ENCODE measurements around the gene FBXL17.

- TF ChIP-seq ZNF703 (CRISPR knock-in tag; IDR thresholded peaks at IDR 0.05; ENCODE audit: borderline replicate concordance) (no peak), POLR2AphosphoS5 (IDR thresholded peaks at IDR 0.05; ENCODE audit: low read depth, low read length) (no peak), RXRA (CRISPR knock-in tag; IDR thresholded peaks at IDR 0.05) (no peak), RNF219 (CRISPR knock-in tag; IDR thresholded peaks at IDR 0.05) (no peak), YY1 (IDR thresholded peaks at IDR 0.05; ENCODE audit: insufficient read depth, insufficient replicate concordance, low read depth, low read length) (no peak), SOX5 (CRISPR knock-in tag; IDR thresholded peaks at IDR 0.05; ENCODE audit: borderline replicate concordance) (no peak), SETDB1 (CRISPR knock-in tag; IDR thresholded peaks at IDR 0.05; ENCODE audit: borderline replicate concordance) (no peak)
- TF ChIP-seq, protein P1, sequence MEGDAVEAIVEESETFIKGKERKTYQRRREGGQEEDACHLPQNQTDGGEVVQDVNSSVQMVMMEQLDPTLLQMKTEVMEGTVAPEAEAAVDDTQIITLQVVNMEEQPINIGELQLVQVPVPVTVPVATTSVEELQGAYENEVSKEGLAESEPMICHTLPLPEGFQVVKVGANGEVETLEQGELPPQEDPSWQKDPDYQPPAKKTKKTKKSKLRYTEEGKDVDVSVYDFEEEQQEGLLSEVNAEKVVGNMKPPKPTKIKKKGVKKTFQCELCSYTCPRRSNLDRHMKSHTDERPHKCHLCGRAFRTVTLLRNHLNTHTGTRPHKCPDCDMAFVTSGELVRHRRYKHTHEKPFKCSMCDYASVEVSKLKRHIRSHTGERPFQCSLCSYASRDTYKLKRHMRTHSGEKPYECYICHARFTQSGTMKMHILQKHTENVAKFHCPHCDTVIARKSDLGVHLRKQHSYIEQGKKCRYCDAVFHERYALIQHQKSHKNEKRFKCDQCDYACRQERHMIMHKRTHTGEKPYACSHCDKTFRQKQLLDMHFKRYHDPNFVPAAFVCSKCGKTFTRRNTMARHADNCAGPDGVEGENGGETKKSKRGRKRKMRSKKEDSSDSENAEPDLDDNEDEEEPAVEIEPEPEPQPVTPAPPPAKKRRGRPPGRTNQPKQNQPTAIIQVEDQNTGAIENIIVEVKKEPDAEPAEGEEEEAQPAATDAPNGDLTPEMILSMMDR (CRISPR knock-in tag; IDR thresholded peaks at IDR 0.05) = no peak
- TF ChIP-seq, protein P2, sequence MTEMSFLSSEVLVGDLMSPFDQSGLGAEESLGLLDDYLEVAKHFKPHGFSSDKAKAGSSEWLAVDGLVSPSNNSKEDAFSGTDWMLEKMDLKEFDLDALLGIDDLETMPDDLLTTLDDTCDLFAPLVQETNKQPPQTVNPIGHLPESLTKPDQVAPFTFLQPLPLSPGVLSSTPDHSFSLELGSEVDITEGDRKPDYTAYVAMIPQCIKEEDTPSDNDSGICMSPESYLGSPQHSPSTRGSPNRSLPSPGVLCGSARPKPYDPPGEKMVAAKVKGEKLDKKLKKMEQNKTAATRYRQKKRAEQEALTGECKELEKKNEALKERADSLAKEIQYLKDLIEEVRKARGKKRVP (CRISPR knock-in tag; IDR thresholded peaks at IDR 0.05) = no peak
- TF ChIP-seq, protein P3, sequence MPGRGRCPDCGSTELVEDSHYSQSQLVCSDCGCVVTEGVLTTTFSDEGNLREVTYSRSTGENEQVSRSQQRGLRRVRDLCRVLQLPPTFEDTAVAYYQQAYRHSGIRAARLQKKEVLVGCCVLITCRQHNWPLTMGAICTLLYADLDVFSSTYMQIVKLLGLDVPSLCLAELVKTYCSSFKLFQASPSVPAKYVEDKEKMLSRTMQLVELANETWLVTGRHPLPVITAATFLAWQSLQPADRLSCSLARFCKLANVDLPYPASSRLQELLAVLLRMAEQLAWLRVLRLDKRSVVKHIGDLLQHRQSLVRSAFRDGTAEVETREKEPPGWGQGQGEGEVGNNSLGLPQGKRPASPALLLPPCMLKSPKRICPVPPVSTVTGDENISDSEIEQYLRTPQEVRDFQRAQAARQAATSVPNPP (CRISPR knock-in tag; IDR thresholded peaks at IDR 0.05) = no peak
These were observed 6.1 kb downstream of the FBXL17 start for GRCh38 chr5:108375768-108376167.
